HepG2 (cell line): ENCODE results near the gene ZBTB7B.

Experiments used
- ETV6 ChIP-seq: sonication (generic); formaldehyde crosslinking; conservative IDR thresholded peaks from 2 replicates; pipeline ENCODE4 v1.4.0; 2020; ENCODE audit warnings: missing genetic modification reagents
- SIN3A ChIP-seq: IDR thresholded peaks from 2 replicates; pipeline ENCODE4 v1.6.1; 2011; ENCODE audit warnings: low read depth, mild to moderate bottlenecking, control low read depth, low read length, borderline replicate concordance
- SP1 ChIP-seq, 2 experiments: fragments of 450-650 bp in 1 of 2; sonication (generic) in 1 of 2; formaldehyde crosslinking in 1 of 2; IDR thresholded peaks; 2 replicates each; pipeline versions ENCODE4 v1.4.0 to v1.6.1; 2016 to 2020; ENCODE audit warnings: missing genetic modification reagents in 1 of 2
- YY1 ChIP-seq: IDR thresholded peaks from 2 replicates; pipeline ENCODE4 v1.6.1; 2011; ENCODE audit warnings: low read length, low read depth, moderate library complexity, mild to moderate bottlenecking; ENCODE audit not compliant: insufficient read depth, insufficient replicate concordance
- ZNF331 ChIP-seq: sonication (generic); formaldehyde crosslinking; IDR thresholded peaks from 2 replicates; pipeline ENCODE4 v1.4.0; 2020; ENCODE audit warnings: missing genetic modification reagents

GRCh38 chr1:155043793-155044192, 41.2 kb downstream of the ZBTB7B start:
- TF ChIP-seq SP1 (IDR thresholded peaks at IDR 0.05) (no peak), SP1 (CRISPR knock-in tag; IDR thresholded peaks at IDR 0.05) (no peak), YY1 (no peak), SIN3A (no peak), ZNF331 (CRISPR knock-in tag) (no peak), ETV6 (CRISPR knock-in tag) (no peak)
